SH-SY5Y (cell line): ENCODE data around the gene GFRA3.

ENCODE experiments used
- GATA2 ChIP-seq: IDR thresholded peaks from 2 replicates; pipeline ENCODE4 v1.6.1; 2011; ENCODE audit warnings: mild to moderate bottlenecking, low read depth, low read length
- GATA3 ChIP-seq: IDR thresholded peaks from 2 replicates; pipeline ENCODE4 v1.6.1; 2011; ENCODE audit warnings: low read depth, mild to moderate bottlenecking, low read length, moderate library complexity

DNA sequence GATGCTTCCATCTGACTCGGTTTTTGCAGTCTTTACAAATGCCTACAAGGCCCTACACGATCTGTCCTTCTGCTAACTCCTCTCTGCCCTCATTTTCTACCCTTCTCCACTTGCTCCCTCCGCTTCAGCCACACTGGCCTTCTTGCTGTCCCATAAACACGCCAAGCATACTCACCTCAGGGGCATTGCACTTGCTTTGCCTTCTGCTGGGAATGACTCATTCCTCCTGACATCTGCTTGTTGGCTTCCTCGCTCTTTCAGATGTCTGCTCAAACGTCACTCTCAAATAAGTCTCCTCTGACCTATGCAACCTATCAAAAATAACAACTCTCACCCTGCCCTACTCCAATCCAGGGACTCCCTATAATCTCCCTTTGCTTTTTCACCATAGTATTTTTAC, 29.0 kb upstream of the GFRA3 start:
- TF ChIP-seq GATA2: no peak
- TF ChIP-seq GATA3: no peak
